Stomach smooth muscle (tissue), 2 donors: ENCODE measurements around the gene DNAJB11.

Experiments
- H3K27ac ChIP-seq: one replicate; pipeline ENCODE4 v1.7.0; 2013; ENCODE audit warnings: mild to moderate bottlenecking, low read length, inconsistent platforms
- H3K27me3 ChIP-seq, 2 donors: one replicate each; pipeline ENCODE4 v1.7.0; 2013; ENCODE audit warnings: low read length in 2 of 2; ENCODE audit not compliant: insufficient read depth in 2 of 2, control insufficient read depth in 1 of 2
- H3K36me3 ChIP-seq, 2 donors: one replicate each; pipeline ENCODE4 v1.7.0; 2013; ENCODE audit warnings: low read length in 2 of 2; ENCODE audit not compliant: control insufficient read depth in 2 of 2, insufficient read depth in 2 of 2
- H3K4me1 ChIP-seq: one replicate; pipeline ENCODE4 v1.7.0; 2013; ENCODE audit warnings: low read length; ENCODE audit not compliant: control insufficient read depth, insufficient read depth
- H3K4me3 ChIP-seq, 2 donors: one replicate each; pipeline ENCODE4 v1.7.0; 2013; ENCODE audit warnings: low read length in 2 of 2
- H3K9ac ChIP-seq, 2 donors: one replicate each; pipeline ENCODE4 v1.7.0; 2013; ENCODE audit warnings: low read length in 2 of 2, mild to moderate bottlenecking in 1 of 2
- H3K9me3 ChIP-seq, 2 donors: one replicate each; pipeline ENCODE4 v1.7.0; 2013; ENCODE audit warnings: low read length in 2 of 2; ENCODE audit not compliant: control insufficient read depth in 2 of 2
- donor health status: healthy.
- donor health status: Pancreatic carcinoma.

Gene DNAJB11

DNA sequence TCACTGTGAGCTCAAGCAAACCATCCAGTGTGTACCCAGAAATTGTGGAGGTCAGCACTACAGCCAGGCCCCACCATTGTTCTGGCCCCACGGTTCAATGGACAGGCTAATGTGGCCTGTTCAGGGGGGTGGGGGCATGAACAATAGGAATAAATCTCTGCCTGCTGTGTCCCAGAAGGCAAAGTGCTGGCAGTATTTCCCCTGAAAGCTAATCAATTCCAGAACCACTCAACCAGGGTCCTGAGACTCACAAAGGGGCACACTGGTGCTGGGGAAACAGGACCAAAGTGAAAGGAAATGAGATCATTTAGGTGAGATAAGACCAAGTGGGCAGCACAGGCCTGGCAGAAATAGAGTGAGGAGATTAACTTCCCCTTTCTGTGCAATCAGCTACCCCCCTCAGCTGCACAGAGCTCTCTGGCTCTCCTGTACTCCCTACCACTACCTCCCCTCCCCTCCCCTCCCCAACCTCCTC lies 37.9 kb upstream of the DNAJB11 start:
- no peaks in the 10 kb centered on the region for H3K27me3 ChIP-seq
- no peaks in the 10 kb centered on the region for H3K9me3 ChIP-seq
- H3K9ac ChIP-seq: no peak overlapping the region
- H3K4me1 ChIP-seq: no peaks in the 10 kb centered on the region
- no peak overlapping the region for H3K4me3 ChIP-seq
- H3K36me3 ChIP-seq: no peaks in the 10 kb centered on the region
- no peak overlapping the region for H3K27ac ChIP-seq

GRCh38 chr3:186534113-186534669 lies 36.3 kb upstream of the DNAJB11 start:
- H3K27ac ChIP-seq: no peak overlapping the region
- H3K4me1 ChIP-seq: no peaks in the 10 kb centered on the region

GRCh38 chr3:186536883-186537844 lies 33.4 kb upstream of the DNAJB11 start:
- H3K4me3 ChIP-seq: no peak overlapping the region
- no peak overlapping the region for H3K27ac ChIP-seq
- H3K27me3 ChIP-seq: no peaks in the 10 kb centered on the region
- H3K9me3 ChIP-seq: no peaks in the 10 kb centered on the region
- H3K36me3 ChIP-seq: no peaks in the 10 kb centered on the region
- no peaks in the 10 kb centered on the region for H3K4me1 ChIP-seq
- no peak overlapping the region for H3K9ac ChIP-seq

More at GRCh38 chr3:186534113-186534669, 36.3 kb upstream of the DNAJB11 start:
- H3K9ac ChIP-seq: no peak overlapping the region
- H3K4me3 ChIP-seq: no peak overlapping the region
- no peaks in the 10 kb centered on the region for H3K9me3 ChIP-seq
- H3K27me3 ChIP-seq: no peaks in the 10 kb centered on the region
- no peaks in the 10 kb centered on the region for H3K36me3 ChIP-seq

DNA sequence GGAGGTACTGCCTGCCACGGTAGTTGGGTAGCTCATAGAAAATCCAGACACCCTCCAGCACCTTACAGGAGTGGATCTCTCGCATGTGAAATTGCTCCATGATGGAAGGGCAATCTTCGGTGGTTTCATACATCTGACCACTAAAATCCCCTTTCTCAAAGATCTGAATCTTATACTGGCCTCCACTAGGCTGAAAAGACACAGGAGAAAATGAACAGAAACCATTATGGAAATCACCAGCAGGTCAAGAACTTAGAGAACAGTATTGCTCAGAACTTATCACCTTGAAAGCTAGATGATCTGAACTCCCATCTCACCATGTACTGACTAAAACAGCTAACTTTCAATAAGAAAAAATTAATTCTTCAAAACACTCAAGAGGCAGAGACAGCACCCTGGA lies 31.7 kb upstream of the DNAJB11 start:
- Histone ChIP-seq H3K9ac (no peak overlapping the region), H3K4me3 (no peak overlapping the region), H3K27ac (no peak overlapping the region), H3K4me1 (no peaks in the 10 kb centered on the region), H3K9me3 (no peaks in the 10 kb centered on the region), H3K27me3 (no peaks in the 10 kb centered on the region), H3K36me3 (no peaks in the 10 kb centered on the region)

- no peaks in the 10 kb centered on the region for H3K36me3 ChIP-seq
- peak overlapping the region in 1 of 2 donors; percentile 36 for H3K4me3 ChIP-seq
- H3K27ac ChIP-seq: no peak overlapping the region
- no peaks in the 10 kb centered on the region for H3K27me3 ChIP-seq
- no peak overlapping the region for H3K9ac ChIP-seq
- H3K4me1 ChIP-seq: no peaks in the 10 kb centered on the region
- no peaks in the 10 kb centered on the region for H3K9me3 ChIP-seq
These were observed 30.2 kb upstream of the DNAJB11 start for GRCh38 chr3:186540221-186540834.

DNA sequence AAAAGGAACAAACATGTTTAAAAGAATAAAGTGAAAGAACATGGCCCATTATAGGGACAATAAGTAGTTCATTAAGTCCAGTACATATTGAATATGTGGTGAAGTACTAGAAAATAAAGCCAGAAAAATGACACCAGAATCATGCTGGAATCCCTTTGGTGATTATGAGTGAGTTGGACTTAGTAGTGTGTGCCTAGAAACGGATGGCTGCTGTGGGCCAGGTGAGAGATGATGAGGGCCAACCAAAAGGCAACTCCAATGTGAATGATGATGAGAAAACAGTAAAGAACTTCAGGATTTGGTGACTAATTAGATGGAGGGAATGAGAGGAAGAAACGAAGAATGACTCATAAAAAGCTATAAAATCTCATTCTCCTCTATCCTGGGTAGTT lies 29.7 kb upstream of the DNAJB11 start:
- Histone ChIP-seq H3K4me1 (no peaks in the 10 kb centered on the region), H3K36me3 (no peaks in the 10 kb centered on the region), H3K4me3 (no peak overlapping the region), H3K9ac (no peak overlapping the region), H3K27ac (no peak overlapping the region), H3K27me3 (no peaks in the 10 kb centered on the region), H3K9me3 (no peaks in the 10 kb centered on the region)

DNA sequence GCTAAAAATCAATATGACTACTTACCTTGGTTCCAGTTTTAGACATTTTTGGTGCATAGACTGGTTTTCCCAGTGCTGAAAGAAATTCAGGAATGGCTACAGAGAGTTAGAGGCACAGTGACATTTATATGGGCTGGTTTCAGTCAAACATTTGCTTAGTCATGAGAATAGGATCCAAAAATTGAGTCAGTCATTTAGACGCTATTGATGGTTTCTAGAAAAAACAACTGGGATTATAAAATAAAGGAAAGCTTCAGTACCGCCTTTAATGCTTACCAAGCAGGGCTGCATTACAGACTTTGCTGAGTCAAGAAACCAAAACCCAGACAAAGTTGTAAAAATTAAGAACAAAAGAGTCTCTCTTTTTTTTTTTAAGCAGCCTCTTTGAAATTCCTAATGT lies 26.2 kb upstream of the DNAJB11 start, which contains the start of gene CRYGS:
Gene CRYGS, minus strand, starts transcription at position 100 of the 400 bp plus-strand sequence. Its CDS starts 54 bp downstream, at position 46.
- Histone ChIP-seq H3K9me3 (no peaks in the 10 kb centered on the region), H3K27me3 (no peaks in the 10 kb centered on the region), H3K36me3 (no peaks in the 10 kb centered on the region), H3K9ac (no peak within 1 kb of the TSS), H3K4me3 (no peak within 1 kb of the TSS), H3K27ac (no peak within 1 kb of the TSS), H3K4me1 (no peaks in the 10 kb centered on the region)

GRCh38 chr3:186549497-186549896 lies 21.0 kb upstream of the DNAJB11 start:
- Histone ChIP-seq H3K27me3 (no peaks in the 10 kb centered on the region), H3K9ac (no peak overlapping the region), H3K4me1 (no peaks in the 10 kb centered on the region), H3K4me3 (no peak overlapping the region), H3K9me3 (no peaks in the 10 kb centered on the region), H3K36me3 (peaks cover 7 to 27% of the 10 kb centered on the region in 2 donors), H3K27ac (no peak overlapping the region)

GRCh38 chr3:186551387-186551786 lies 19.1 kb upstream of the DNAJB11 start:
- no peak overlapping the region for H3K27ac ChIP-seq
- H3K27me3 ChIP-seq: no peaks in the 10 kb centered on the region
- H3K4me3 ChIP-seq: no peak overlapping the region
- H3K9me3 ChIP-seq: no peaks in the 10 kb centered on the region
- no peaks in the 10 kb centered on the region for H3K4me1 ChIP-seq
- peaks cover 13 to 31% of the 10 kb centered on the region in 2 donors for H3K36me3 ChIP-seq
- H3K9ac ChIP-seq: no peak overlapping the region

DNA sequence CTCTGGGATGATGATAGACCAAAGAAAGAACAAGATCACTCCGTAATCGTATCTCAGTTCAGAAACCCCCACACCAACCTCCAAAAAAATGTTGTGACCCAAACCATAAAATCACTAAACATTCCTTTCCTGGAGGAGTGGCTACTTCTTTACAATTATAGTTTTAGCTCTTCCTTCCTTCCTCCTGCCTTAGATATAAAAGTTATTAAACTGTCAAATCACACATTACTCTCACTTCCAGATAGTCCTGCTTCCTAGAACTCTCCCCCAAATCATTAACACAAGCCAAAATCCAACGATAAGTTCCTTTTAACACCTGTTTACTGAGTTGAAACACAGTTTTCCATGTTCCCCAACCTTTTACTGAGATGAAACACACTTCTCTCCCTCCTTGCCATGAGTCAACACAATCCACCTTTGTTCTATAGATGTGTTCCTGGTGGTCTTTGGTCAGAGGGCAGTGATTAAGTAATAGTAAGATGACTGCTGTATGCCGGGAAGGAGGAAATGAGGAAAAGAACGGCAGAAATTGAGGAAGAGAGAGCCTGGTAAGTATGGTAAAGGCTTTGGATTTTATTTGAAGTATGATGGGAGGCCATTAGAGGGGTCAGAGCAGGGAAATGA lies 18.0 kb upstream of the DNAJB11 start:
- peaks cover 18 to 40% of the 10 kb centered on the region in 2 donors for H3K36me3 ChIP-seq
- H3K4me1 ChIP-seq: no peaks in the 10 kb centered on the region
- no peaks in the 10 kb centered on the region for H3K27me3 ChIP-seq
- H3K27ac ChIP-seq: no peak overlapping the region
- no peaks in the 10 kb centered on the region for H3K9me3 ChIP-seq
- no peak overlapping the region for H3K9ac ChIP-seq
- H3K4me3 ChIP-seq: no peak overlapping the region
